Pancreas (tissue), 10 donors: Measurements from ENCODE around the gene DMRT3. TPM values are rescaled to one million over a fixed set of nuclear protein-coding genes. Genes with fewer than 3 reads are reported as not detected.

Experiments
- ATAC-seq, 4 donors: fragments of 200-7000 bp; cut with Tn5 transposase; one replicate each; pipeline versions ENCODE4 v1.8.0 to v1.9.1; 2020; ENCODE audit warnings: mild to moderate bottlenecking in 4 of 4, moderate library complexity in 4 of 4
- DNase-seq, 6 donors: peaks; one replicate each; pipeline ENCODE4 v3.0.0-alpha.2; 2020
- FAIRE-seq: peaks from 2 replicates; lab custom pipeline; 2012; peaks lifted over from hg19 to GRCh38; lab: Jason Lieb, UNC
- H3K27ac ChIP-seq, 4 donors: fragments of 200-600 bp; sonication (generic); 1 replicate in 3 of 4; 2 replicates in 1 of 4; pipeline versions ENCODE4 v1.5.0 to v1.8.0; 2020
- H3K27me3 ChIP-seq, 4 donors: fragments of 200-600 bp; one replicate each; pipeline ENCODE4 v1.8.0; 2021
- H3K36me3 ChIP-seq, 3 donors: fragments of 200-600 bp; sonication (generic) in 1 of 3; one replicate each; pipeline versions ENCODE4 v1.5.0 to v1.8.0; 2020 to 2021
- H3K4me1 ChIP-seq, 3 donors: fragments of 200-600 bp; one replicate each; pipeline ENCODE4 v1.8.0; 2021
- H3K4me3 ChIP-seq, 4 donors: fragments of 200-600 bp; sonication (generic) in 2 of 4; one replicate each; pipeline versions ENCODE4 v1.5.0 to v1.8.0; 2020 to 2021
- H3K9me3 ChIP-seq, 4 donors: fragments of 200-600 bp; one replicate each; pipeline ENCODE4 v1.8.0; 2021
- WGBS, 2 donors: extraction: QIAGEN DNeasy Blood & Tissue Kit; methylation state at CpG; one replicate each; pipeline ENCODE4 v1.1.7; 2013; 5-methylcytosine and 5-hydroxymethylcytosine counted together
- intact Hi-C, 3 donors: fragments of 100-400 bp; cut with DNase I; formaldehyde crosslinking; loops; one replicate each; pipeline versions ENCODE4 v1.11.1 to v1.14.2; 2022
- polyA plus RNA-seq, 2 donors: library from polyadenylated mRNA; stranded (reverse); fragments of 200-250 nt; gene quantifications; one replicate each; pipeline ENCODE4 v1.2.3, GENCODE V29; 2013
- total RNA-seq, 6 donors: library from RNA; stranded (reverse); fragmentation: NEBNext Ultra II Directional in 4 of 6; extraction: Animal tissue kit (Norgen Biotek cat#: 25700) in 4 of 6; gene quantifications; one replicate each; pipeline versions ENCODE4 v1.2.1 to v1.2.4, GENCODE V29; 2021 to 2023
- TF ChIP-seq, protein P1 (sequence below), 4 donors: fragments of 200-600 bp; sonication (generic) in 3 of 4; IDR thresholded peaks; one replicate each; pipeline versions ENCODE4 v1.5.0 to v1.8.0; 2021; ENCODE audit warnings: antibody characterized with exemption in 4 of 4
- donor health status: healthy with polysubstance abuse.
- donor health status: DM: no; HTN: no; CAD: no; lungs with moderate emphysema.
- donor health status: DM: no; HTN: no; CAD: no.
- donor health status: control.
- donor health status: control.
- donor health status: Bipolar disorder and iron deficiency.
- donor health status: DM: yes; HTN: yes; CAD: no.
- donor health status: DM: no; HTN: no; CAD: no.
- donor health status: DM: no; HTN: no; CAD: no.
- donor health status: DM: yes; HTN: yes; CAD: no.

DMRT3 gene
- total and polyA plus RNA-seq, 8 donors = not detected

- WGBS, 2 donors = 11 to 13% methylated on average over 49 of the region's 49 CpGs
- H3K4me3 ChIP-seq = no peak overlapping the region
- no peaks in the 10 kb centered on the region for H3K9me3 ChIP-seq
- peak in 2 of 6 donors; percentile 8 to 71 for DNase-seq
- no peak for ATAC-seq
- TF ChIP-seq, protein P1, sequence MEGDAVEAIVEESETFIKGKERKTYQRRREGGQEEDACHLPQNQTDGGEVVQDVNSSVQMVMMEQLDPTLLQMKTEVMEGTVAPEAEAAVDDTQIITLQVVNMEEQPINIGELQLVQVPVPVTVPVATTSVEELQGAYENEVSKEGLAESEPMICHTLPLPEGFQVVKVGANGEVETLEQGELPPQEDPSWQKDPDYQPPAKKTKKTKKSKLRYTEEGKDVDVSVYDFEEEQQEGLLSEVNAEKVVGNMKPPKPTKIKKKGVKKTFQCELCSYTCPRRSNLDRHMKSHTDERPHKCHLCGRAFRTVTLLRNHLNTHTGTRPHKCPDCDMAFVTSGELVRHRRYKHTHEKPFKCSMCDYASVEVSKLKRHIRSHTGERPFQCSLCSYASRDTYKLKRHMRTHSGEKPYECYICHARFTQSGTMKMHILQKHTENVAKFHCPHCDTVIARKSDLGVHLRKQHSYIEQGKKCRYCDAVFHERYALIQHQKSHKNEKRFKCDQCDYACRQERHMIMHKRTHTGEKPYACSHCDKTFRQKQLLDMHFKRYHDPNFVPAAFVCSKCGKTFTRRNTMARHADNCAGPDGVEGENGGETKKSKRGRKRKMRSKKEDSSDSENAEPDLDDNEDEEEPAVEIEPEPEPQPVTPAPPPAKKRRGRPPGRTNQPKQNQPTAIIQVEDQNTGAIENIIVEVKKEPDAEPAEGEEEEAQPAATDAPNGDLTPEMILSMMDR (IDR thresholded peaks at IDR 0.05) = no peak
- H3K36me3 ChIP-seq = no peaks in the 10 kb centered on the region
- no peak overlapping the region for H3K27ac ChIP-seq
- H3K4me1 ChIP-seq = peaks cover 0 to 16% (median 0%) of the 10 kb centered on the region in 3 donors
- no peak for FAIRE-seq
- intact Hi-C loops = no loop called here
- peaks cover 8 to 81% (median 26%) of the 10 kb centered on the region in 4 donors for H3K27me3 ChIP-seq
Measured at GRCh38 chr9:969310-970150, 6.9 kb upstream of the DMRT3 start.

GRCh38 chr9:970151-970996 is 6.1 kb upstream of the DMRT3 start:
- Histone ChIP-seq H3K9me3 (no peaks in the 10 kb centered on the region), H3K4me3 (no peak overlapping the region), H3K27me3 (peaks cover 7 to 83% (median 28%) of the 10 kb centered on the region in 4 donors), H3K4me1 (peaks cover 0 to 16% (median 0%) of the 10 kb centered on the region in 3 donors), H3K27ac (no peak overlapping the region), H3K36me3 (no peaks in the 10 kb centered on the region)
- intact Hi-C loops = no loop called here
- FAIRE-seq (no peak), ATAC-seq (no peak), DNase-seq (peak in 2 of 6 donors; percentile 8 to 63)
- TF ChIP-seq, protein P1 (IDR thresholded peaks at IDR 0.05) = no peak
- 12 to 14% methylated on average over 56 to 57 of the region's 57 CpGs for WGBS, 2 donors

DNA sequence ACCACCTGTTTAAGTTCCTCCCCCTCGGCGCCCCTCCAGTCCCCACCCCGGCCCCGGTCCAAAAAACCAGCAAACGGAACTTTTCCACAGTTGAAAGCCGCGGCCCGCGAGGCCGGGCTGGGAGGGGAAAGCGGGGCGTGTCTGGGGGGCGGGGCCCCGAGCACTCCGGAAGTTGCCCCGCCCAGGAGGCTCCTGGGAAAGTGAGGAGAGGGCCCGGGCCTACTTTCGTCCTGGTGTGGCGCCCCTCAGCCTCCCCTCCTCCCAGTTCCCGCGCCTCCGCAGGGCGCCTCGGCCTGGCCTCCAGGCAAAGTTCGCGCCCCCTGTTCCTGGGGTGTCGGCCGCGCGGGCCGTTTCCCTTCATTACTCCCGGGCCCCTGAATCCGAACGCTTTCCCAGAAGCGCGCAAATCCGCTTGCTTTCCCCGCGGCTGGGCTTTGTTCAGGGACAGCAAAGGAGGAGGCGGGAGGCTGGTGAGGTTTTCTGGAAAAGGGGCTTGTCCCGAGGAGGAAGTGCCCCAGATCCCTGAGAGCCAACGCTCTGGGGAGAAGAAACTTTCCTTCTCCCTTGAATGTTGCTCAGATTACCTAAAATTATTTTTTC is 4.5 kb upstream of the DMRT3 start:
- 1 to 5% methylated on average over 39 to 42 of the region's 42 CpGs for WGBS, 2 donors
- H3K36me3 ChIP-seq = no peaks in the 10 kb centered on the region
- H3K4me1 ChIP-seq = peaks cover 0 to 20% (median 8%) of the 10 kb centered on the region in 3 donors
- FAIRE-seq (no peak), ATAC-seq (peak; percentile 82 to 90 (median 86)), DNase-seq (peak; percentile 41 to 72 (median 58))
- no peaks in the 10 kb centered on the region for H3K9me3 ChIP-seq
- no peak overlapping the region for H3K27ac ChIP-seq
- intact Hi-C loops = no loop called here
- TF ChIP-seq, protein P1 (IDR thresholded peaks at IDR 0.05) = no peak
- peak overlapping the region; percentile 10 to 54 (median 41) for H3K4me3 ChIP-seq
- peaks cover 5 to 79% (median 31%) of the 10 kb centered on the region in 4 donors for H3K27me3 ChIP-seq

GRCh38 chr9:972501-973294 is 3.8 kb upstream of the DMRT3 start:
- H3K4me1 ChIP-seq = peaks cover 0 to 20% (median 8%) of the 10 kb centered on the region in 3 donors
- peaks cover 5 to 78% (median 33%) of the 10 kb centered on the region in 4 donors for H3K27me3 ChIP-seq
- TF ChIP-seq, protein P1 (IDR thresholded peaks at IDR 0.05) = no peak
- peak overlapping the region in 2 of 4 donors; percentile 44 to 54 for H3K4me3 ChIP-seq
- intact Hi-C loops = no loop called here
- FAIRE-seq = no peak
- DNase-seq = peak in 3 of 6 donors; percentile 8 to 75 (median 65)
- no peaks in the 10 kb centered on the region for H3K36me3 ChIP-seq
- no peaks in the 10 kb centered on the region for H3K9me3 ChIP-seq
- peak; percentile 21 to 53 (median 32) for ATAC-seq
- H3K27ac ChIP-seq = no peak overlapping the region
- 11 to 12% methylated on average over 60 to 68 of the region's 68 CpGs for WGBS, 2 donors
